Fibroblast of pulmonary artery (primary cell): ENCODE results near the gene FHOD1.

ENCODE experiments used
- DNase-seq: peaks from one replicate; pipeline ENCODE4 v3.0.0-alpha.2; 2010; ENCODE audit warnings: low read depth
- H3K4me3 ChIP-seq: replicated peaks from 2 replicates; pipeline ENCODE4 v1.5.1; 2011; ENCODE audit warnings: low read depth, mild to moderate bottlenecking, control low read depth, low read length, moderate library complexity
- CTCF ChIP-seq: IDR thresholded peaks from 2 replicates; pipeline ENCODE4 v1.5.1; 2011; ENCODE audit warnings: mild to moderate bottlenecking, control low read depth, low read length, inconsistent platforms; ENCODE audit errors: missing control alignments

FHOD1 gene

GRCh38 chr16:67286441-67287235, 39.4 kb upstream of the FHOD1 start:
- H3K4me3 ChIP-seq = no peak overlapping the region
- DNase-seq = no peak
- TF ChIP-seq CTCF = no peak

DNA sequence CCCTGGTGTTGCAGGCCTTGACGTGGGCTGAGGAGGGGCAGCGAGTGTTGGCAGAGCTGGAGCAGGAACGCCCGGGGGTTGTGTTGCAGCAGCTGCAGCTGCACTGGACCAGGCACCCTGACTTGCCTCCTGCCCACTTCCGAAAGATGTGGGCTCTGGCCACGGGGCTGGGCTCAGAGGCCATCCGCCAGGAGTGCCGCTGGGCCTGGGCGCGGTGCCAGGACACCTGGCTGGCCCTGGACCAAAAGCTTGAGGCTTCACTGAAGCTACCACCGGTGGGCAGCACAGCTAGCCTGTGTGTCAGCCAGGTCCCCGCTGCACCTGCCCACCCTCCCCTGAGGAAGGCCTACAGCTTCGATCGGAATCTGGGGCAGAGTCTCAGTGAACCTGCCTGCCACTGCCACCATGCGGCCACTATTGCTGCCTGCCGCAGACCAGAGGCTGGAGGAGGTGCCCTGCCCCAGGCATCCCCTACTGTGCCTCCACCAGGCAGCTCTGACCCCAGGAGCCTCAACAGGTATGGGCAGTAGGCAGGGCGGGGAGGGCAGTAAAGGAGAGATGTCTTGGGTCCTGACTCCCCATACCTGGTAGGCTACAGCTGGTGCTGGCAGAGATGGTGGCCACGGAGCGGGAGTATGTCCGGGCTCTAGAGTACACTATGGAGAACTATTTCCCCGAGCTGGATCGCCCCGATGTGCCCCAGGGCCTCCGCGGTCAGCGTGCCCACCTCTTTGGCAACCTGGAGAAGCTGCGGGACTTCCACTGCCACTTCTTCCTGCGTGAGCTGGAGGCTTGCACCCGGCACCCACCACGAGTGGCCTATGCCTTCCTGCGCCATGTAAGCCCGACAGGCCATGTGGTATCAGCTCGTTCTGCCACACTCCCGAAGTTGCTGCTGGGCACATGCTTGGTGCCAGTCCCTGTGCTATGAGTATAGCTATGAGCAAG, 37.7 kb upstream of the FHOD1 start:
- TF ChIP-seq CTCF = peak; percentile 53
- H3K4me3 ChIP-seq = no peak overlapping the region
- DNase-seq = peak; percentile 39

GRCh38 chr16:67283826-67284555, 36.7 kb upstream of the FHOD1 start:
- TF ChIP-seq CTCF = no peak
- H3K4me3 ChIP-seq = no peak overlapping the region
- no peak for DNase-seq

DNA sequence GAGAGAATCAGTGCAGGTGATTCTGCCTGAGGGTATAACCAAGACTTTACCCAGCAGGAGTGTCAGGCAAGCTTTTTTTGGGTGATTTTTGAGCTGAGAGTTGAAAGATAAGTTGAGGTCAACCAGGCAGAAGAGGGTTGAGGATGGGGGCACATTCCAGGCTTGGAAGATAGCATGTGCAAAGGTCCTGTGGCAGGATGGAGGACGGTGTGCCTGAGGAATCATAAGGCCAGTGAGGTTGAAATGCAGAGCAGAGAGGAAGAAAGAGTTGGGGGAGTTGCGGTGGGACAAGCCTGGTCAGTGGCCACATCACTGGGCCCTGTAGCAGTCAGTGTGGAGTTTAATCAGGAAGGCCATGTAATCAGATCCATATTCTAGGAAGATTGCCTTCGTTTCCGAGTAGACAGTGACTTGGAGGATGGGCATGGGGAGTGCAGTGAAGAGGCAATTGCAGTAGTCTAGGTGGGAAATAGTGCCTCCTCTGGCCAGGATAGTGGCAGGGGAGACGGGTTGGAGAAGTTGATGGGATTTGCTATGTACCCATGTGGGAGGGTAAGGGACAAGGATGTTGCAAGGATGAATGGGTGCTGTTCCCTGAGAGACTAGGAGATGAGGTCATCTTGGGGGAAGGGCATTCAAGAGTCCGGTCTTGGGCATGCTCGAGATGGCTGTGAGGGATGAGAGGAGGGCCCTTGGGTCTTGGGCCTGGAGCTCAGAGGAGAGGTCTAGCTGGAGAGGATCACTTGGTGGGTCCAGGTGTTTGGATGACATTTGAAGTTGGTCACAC, 36.0 kb upstream of the FHOD1 start:
- DNase-seq = peak; percentile 56
- no peak overlapping the region for H3K4me3 ChIP-seq

DNA sequence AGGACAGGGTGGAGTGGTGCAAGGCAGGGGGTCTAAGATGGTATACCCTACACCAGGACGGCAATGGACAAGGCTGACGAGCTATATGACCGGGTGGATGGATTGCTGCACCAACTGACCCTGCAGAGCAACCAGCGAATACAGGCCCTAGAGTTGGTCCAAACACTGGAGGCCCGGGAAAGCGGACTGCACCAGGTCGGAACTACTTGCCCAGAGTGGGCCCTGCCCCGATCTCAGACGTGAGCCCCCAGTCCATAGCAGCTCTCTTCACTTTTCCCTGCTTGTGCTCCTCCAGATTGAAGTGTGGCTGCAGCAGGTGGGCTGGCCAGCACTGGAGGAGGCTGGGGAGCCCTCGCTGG, 35.1 kb upstream of the FHOD1 start:
- no peak for DNase-seq
- H3K4me3 ChIP-seq = no peak overlapping the region
- no peak for TF ChIP-seq CTCF

More for the DNA sequence above, 36.0 kb upstream of the FHOD1 start:
- peak; percentile 6 for TF ChIP-seq CTCF
